Amniotic epithelial cell (primary cell): ENCODE measurements around the gene EFS.
"Not testable (repeated sequence)": the region's sequence is repeated elsewhere in the genome, so short reads cannot be mapped to it uniquely, and the experiment has no call there.

ENCODE experiments used
- DNase-seq: peaks from one replicate; pipeline ENCODE4 v3.0.0-alpha.2; 2010; ENCODE audit warnings: low read depth

The EFS gene

DNA sequence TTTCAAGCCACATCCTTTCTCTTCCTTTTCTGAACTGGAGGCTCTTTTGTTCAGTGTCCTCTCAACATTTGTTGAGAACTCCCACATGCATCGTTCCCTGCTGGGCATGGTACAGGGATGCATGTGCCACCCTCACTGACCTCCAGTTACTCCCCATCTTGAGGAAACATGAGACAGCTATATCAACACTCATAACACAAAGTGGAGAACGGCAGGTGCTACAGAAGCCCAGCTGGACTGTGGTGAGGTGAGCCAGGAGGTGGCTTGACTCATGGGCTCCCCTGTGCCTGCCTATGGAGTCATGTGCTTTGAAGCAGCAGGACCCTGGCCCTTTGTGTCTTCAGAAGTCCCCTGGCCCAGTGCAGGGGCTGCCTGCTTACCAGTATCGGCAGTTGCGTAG is 33.4 kb upstream of the EFS start:
- DNase-seq = no peak

DNA sequence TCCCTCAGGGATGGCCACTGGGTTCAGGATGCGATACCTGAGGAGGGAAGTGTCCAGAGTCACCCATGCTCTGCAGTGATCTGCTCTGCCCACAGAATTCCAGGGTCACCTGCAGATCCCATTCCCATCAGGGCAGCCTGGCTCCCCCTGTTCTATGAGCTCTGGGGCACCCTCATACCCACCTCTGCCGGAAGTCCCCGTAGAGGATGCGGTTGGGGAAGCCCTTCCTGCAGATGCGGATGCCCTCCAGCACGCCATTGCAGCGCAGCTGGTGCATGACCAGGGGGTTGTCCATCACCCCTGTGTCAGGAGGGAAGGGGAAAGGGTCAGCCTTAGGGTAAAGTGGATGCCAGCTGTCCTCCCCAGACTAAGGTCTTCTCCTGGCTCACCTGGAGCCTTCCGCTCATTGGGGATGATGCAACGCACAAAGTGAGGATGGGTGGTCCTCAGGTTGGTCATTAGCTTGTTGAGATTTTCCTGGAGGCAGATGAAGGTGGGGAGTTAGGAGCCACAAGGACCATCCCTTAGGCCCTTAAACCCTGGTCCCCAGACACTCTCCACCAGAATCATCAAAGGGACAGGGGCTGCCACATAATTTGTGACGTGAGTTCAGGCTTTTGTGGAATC is 31.9 kb upstream of the EFS start:
- no peak for DNase-seq

DNA sequence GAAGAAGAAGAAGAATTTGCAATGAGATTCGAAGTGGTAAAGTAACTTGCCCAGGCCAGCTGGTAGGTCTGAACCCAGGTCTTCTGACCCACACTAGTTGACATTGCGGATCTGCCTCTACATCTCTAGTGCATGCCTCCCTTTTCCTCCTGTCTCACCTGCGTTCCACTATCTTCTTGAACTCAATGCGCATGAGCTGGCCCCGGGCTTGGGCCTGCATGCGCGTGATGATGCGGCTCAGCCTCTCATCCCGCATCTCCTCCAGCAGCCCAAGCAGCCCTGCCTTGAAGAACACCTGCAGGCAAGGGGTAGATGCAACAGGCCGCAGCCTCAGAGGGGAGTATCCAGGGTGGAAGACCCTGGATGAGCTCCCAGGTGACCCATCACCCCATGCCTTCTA is 31.2 kb upstream of the EFS start:
- DNase-seq = no peak

DNA sequence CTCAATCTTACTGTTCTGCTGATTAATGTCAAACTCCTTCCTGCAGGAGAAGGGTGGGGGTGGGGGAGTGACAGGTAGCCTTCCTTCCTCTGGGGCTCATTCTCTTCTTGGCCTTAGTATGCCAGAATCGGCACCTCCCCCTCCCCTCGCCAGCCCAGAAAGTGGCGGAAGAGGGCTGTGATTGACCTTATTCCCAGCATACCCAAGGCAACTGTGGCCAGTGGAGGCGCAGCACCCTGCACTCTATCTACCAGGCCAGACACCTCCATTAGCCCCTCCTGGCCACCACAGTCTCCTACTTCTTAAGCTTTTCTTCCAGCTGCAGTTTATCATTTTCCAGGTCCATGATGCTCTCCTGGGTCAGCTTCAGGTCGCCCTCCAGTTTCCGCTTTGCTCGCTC is 27.6 kb upstream of the EFS start:
- no peak for DNase-seq

DNA sequence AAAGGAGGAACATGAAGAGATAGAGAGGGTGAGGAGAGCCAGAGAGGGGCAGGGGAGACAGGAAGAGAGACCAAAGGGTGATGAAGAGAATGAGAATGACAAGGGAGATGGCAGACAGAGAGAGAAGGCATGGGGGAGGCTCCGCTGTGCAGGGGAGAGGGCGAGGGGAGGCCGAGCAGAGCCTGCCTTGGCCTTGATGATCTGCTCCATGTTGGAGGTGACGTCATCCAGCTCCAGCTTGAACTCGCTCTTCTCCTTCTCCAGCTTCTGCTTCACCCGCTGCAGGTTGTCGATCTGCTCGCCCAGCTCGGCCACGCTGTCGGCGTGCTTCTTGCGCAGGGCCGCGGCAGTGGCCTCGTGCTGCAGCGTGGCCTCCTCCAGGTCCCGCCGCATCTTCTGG is 24.9 kb upstream of the EFS start:
- not testable (repeated sequence) for DNase-seq

DNA sequence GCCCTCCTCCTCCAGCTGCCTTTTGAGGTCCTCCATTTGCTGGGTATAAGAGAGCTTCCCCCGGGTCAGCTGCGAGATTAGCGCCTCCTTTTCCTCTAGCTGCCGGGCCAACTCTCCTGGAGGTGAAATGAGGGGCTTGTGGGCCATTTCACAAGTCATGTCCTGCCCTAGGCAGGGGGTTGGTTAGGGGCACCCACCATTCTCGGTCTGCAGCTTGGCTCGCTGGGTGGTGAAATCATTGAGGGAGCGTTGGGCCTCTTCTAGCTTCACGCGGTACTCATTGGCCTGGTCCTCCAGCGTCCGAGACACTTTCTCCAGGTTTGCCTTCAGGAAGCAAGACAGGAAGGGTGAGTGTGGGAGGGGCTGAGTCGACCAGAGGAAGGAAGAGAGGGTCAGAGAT is 24.4 kb upstream of the EFS start:
- no peak for DNase-seq

DNA sequence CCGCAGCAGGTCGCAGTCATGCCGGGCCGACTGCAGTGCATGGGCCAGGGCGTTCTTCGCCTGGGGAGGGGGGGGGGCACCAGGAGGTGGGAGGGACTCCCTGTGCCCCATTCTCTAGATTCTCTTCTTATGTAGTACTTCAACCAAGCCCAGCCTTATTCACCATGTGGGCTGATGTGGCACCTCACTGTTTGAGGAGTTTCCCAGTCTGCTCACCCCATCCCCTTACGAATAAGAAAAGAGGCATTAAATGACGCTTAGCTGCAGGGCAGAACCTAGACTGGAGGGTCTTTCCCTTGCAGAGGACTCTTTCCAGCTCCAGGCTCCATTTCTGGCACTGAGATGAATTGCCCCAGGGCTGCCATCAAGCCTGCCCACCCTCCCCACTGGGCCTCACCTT is 24.0 kb upstream of the EFS start:
- no peak for DNase-seq

DNA sequence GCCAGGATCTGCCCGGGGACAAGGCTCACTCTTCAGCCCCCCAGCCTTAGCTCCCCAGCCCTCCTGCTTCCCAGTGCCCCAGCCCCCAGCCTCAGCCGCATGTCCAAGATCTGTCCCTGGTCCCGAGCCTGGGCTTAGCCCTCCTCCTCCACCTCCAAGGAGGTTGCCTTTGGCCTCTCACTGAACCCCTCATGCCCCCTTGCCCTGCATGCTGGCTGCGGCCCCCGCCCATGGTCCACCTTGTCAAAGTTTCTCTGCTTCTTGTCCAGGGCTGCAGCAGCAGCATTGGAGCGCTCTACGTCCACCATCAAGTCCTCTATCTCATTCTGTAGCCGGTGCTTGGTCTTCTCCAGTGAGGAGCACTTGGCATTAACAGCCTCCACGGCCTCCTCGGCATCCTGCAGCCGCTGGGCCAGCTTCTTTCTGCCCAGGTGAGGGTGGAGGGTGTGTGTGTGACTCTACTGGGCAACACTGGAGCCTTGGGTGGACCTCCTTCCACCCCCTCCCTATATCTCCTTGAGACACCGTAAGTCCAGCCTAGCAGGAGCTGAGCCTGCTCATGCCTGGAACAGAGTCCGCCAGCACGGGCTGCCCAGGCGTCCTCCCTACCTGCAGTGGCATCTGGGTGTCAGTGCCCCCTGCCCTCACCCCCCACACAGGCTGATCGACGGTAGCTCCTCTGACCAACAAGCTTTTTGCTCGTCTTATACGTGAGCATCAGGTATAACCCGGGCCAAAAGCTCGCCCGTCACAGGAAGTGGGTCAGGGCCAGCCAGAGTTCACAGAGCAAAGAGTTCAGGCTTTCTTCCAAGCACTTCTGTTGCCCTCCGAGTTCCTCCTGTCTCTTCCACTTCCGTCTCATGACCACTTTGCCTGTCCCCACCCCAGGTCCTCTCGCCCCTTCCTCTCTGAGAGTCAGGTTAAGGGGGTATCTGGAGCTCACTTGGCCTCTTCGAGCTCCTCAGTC is 23.2 kb upstream of the EFS start:
- DNase-seq = no peak

DNA sequence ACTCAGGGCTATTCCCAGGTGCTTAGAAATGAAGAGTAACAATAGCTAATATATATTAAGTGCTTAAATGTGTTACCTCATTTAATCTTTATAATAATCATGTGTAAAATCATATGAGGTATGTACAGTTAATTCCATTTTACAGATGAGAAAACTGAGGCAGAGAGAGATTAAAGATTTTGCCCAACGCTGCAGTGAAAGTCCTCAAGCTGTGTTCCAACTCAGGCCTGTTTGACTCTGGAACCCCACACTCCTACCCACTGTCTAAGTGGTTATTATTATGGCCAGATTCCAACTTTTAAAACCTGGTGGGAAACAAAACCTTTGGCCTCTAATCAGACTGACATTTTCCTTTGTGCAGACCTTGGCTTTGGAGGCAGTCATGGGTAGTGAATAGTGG is 22.0 kb upstream of the EFS start:
- no peak for DNase-seq

DNA sequence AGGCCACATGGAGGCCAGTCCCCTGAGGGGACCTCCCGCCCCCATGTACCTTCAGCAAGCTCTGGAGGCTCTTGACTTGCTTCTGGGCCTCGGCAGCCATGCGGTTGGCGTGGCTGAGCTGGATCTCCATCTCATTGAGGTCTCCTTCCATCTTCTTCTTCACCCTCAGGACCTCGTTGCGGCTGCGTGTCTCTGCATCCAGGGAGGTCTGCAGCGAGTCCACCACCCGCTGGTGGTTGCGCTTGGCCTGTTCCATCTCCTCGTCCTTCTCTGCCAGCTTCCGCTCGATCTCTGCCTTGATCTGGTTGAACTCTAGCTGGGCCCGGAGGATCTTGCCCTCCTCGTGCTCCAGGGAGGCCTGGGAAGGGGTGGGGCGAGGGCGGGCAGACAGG is 21.3 kb upstream of the EFS start:
- DNase-seq = not testable (repeated sequence)

DNA sequence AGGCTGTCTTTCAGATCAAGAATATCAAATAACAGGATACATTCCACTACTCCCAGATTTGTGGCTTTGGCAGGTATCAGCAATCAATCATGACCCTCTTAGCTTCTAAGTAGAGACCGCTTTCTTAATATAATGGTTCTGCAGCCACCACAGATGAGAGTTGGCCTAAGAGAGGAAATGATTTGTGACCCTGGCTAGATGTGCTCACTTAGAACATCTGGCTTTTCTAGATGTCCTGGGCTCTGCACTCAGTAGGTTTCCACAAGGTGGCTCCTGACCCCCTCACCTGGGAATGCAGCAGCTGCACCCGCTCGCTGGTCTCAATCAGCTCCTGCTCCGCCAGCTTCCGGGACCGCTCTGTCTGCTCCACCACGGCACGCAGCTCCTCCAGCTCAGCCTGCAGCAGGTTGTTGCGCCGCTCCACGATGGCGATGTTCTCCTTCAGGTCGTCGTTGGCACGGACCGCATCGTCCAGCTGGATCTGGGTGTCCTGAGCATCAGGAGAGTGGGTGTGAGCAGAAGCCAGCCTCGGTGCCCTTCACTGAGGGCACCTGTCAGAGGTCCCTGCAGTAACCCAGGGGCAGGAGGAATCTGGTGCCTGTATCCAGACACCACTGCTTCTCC is 20.8 kb upstream of the EFS start:
- DNase-seq = no peak

DNA sequence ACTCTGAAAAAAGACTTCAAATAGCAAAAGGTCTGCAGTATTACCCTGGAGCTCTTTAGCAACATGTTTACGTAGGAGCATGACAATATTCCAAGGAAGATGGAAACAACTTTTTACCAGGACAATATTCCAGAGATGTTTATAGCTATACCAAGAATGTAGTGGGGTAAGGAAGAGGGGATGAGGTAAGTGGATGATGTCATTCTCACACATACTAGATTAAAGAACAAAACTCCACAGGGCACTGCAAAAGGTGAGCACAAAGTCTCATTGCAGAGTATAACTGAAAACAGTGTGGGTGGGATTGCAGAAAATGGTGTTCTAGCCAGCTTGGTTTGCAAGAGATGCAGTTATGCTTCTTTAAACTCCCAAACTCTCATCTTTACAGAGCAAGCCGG is 20.3 kb upstream of the EFS start:
- DNase-seq = no peak

DNA sequence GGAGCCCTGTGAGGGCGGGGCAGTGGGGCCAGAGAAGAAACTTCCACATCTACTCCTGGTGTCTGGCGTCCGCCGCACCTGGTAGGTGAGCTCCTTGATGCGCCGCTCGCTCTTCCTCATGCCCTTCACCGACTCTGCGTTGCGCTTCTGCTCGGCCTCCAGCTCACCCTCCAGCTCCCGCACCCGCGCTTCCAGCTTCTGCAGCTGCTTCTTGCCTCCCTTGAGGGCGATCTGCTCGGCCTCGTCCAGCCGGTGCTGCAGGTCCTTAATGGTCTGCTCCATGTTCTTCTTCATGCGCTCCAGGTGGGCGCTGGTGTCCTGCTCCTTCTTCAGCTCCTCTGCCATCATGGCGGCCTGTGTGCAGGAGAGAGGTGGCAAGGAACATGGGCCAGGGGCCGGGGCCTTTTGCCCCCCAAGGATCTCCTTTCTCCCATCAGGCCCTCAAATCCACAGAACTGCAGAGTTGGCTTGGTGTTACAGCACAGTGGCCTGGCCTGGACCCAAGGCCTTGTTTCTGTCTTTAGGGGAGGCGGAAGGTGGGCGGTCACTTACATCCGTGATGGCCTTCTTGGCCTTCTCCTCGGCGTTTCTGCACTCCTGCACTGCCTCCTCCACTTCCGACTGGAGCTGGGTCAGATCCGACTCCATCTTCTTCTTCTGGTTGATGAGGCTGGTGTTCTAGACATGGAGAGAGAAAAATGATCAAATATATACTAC is 19.6 kb upstream of the EFS start:
- no peak for DNase-seq

DNA sequence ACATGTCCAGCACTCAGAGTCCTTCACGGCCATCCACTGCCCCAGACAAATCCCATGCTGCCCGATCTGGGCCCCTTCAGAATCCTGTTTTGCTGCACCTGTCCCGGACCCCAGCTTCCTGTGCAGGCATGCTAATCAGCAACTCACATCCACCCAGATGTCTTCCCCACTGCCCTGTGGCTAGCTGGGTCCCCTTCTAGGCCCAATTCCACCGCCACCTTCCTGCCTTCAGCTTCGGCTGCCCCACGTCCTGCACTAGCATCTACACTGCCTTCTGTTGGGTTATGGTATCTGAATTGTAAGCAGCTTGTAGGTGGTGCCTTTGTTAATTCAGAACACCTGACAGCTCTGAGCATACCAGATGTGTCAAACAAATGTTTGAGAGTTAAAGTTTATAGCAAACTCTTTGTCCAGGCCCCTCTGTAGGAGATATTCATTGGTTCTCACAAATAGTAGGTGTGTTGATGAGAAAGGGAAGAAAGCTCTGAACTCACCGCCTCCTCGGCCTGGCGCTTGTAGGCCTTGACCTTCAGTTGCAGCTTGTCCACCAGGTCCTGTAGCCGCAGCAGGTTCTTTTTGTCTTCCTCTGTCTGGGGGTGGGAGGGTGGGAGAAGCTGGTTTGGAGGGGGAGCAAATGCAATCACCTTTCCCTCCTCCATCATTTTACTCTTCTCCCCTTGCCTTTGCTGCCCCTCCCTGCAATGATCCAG is 17.9 kb upstream of the EFS start:
- no peak for DNase-seq

DNA sequence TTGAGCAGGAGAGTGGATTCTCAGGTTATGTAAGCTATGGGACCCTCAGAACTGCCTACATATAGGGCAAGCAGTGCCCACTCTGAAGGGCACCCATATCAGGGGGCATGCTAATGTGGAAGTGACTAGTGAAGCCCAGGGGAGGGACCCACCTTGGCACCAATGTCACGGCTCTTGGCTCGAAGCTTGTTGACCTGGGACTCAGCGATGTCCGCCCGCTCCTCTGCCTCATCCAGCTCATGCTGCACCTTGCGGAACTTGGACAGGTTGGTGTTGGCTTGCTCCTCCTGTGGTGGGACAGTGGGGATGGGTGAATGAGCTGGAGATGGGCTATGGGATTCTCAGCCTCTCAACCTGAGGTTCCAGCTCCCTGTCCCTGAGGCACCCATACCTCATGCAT is 17.3 kb upstream of the EFS start:
- DNase-seq = no peak

DNA sequence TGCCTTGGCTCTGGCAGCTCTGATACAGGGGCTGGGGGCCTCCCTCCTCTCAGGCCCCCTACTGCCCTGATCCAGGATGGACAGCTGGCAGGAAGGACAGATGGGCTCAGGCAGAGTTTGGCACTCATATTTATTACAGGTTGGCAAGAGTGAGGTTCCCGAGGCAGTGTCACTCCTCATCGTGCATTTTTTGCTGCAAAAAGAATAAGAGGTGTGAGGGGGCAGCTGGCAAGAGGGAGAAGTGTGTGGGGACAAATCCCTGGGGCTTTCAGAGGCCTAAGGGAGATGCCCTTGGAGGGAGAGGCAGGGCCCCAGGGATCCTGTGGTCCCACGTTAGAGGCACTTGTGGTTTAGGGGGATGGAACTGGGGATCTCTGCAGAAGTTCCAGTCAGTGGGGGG is 16.9 kb upstream of the EFS start:
- no peak for DNase-seq

DNA sequence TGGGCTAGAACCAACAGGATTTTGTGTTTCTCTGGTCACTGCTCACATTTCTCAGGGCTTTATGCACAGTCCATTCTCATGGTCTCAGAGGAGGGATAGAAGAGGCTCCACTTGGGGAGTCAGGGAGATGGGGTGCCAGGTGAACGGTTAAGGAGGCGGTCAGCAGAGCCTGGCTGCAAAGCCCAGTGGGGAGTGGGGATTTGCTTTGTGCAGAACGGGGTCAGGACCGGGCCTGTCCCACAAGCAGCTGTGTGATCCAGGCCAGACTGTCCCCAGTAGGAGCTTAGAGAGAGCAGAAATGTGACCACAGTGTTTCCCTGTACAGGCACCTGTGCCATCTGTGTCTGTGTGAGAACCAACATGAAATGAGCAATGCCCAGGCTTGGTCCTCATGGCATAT is 16.0 kb upstream of the EFS start:
- DNase-seq = no peak

DNA sequence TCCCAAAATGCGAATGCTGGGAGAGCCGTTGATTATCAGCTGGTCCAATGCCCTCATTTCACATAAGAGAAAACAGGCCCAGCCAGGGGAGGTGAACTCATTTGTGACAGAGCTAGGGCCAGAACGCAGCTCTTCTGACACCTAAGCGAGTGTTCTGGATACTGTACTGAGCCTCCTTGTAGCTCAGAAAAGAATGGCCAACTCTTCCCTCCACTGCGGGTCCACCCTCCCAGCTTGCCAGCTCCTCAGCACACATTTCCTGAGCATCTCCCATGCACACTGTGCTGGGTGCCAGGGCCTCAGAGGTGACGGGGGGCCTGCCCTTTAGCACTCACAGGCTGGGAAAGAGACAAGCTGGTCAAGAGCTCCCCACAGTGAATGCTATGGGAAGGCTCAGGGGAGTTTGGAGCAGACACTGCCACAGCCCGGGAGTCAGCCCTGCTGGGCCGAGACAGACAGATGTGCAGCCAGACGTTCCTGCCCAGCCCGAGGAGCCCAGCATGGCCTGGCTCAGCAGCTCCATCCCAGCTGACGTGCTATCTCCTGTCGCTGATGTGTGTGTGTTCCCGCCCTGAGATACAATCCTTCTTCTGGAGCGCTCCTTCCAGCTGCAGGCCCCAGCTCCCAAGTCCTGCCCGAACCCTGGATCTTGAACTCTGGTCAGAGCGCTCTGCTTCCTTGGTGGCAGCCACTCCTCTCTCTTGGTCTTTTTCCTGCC is 15.4 kb upstream of the EFS start:
- no peak for DNase-seq

DNA sequence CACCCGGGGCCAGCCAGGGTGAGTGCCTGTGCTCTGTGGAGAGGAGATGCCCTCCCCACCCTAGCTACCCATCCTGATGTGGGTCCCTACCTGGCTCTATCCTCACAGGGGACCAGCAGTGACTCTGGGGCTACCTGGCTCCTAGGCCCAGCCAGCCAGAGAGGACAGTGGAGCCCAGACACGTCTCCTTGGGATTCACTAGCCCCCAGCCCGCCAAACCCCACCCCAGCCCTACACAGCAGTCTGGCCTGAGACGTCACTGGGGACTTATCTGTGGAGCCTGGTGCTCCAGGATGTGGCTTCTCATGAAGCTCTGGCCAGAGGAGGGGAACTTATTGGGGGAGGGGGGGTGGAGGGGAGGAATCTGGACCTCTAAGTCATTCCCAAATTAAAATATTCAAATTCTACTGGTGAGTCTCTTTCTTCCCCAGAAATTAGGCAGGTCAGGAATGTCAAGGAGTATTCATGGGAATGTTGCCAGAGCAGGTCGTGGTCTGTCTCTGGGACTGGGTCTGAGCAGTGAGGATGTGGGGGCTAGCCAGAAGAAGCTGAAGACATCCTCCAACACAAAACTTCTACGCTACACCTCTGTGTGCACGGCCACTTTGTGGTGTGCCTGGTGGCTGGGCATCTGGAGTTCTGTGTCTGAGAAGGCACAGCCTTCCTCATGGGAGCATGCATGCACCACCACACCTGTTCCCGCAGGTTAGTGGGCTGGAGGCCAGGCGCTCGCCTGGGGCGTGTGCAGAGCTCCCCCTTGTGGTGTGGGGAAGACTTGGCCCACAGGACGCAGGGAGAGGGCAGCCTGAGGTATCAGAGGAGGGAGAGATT is 14.6 kb upstream of the EFS start:
- DNase-seq = peak; percentile 12

DNA sequence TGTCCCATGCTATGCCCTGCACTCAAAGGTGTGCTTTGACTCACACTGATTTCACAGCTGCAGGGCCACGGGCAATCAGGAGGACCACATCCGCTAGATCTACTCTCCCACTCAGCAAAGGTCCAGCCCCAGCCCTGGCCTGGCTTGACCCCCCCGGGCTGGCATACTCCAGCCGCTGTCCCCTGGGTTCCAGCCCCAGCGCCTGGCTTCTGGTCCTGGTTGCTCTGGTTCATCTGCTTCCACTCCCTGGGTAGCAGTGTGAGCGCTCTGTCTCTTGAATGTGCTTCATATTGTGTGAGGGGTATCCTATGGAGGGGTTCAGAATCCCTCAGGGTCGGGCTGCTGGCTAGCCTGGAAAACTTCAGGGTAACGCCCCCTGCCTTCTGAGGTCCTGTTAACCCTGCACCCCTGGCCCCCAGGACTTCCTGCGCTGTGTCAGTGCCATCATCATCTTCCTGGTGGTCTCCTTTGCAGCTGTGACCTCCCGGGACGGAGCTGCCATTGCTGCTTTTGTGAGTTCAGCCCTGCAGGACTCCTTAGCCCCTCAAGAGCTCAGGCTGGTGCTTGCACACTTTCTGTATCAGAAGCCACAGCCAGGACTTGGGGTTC is 13.7 kb upstream of the EFS start:
- DNase-seq = no peak
